WTC11 (cell line): Measurements from ENCODE around the gene UBE2G1. TPM values are rescaled to one million over a fixed set of nuclear protein-coding genes. Genes with fewer than 3 reads are reported as not detected.

Experiments used
- ATAC-seq: fragments of 200-7000 bp; cut with Tn5 transposase; 2 replicates; pipeline ENCODE4 v1.10.0; 2021; ENCODE audit warnings: mild to moderate bottlenecking, moderate library complexity
- CTCF ChIA-PET: fragments of 300-600 bp; sonication (Branson Sonifier 250); formaldehyde crosslinking; loops from one replicate; lab custom pipeline; 2021; ENCODE audit warnings: antibody characterized with exemption; lab: Charles Lee
- POLR2A ChIA-PET: fragments of 350-600 bp; sonication (Branson Sonifier 250); formaldehyde crosslinking; loops from one replicate; lab custom pipeline; 2021; ENCODE audit warnings: antibody characterized with exemption; lab: Charles Lee
- DNase-seq: peaks from one replicate; pipeline ENCODE4 v3.0.0; 2021; ENCODE audit warnings: low spot score
- H3K27ac Mint-ChIP-seq: 2 replicates; pipeline ENCODE4 v1.8.0; 2021; ENCODE audit warnings: mixed read lengths
- H3K27me3 Mint-ChIP-seq: 2 replicates; pipeline ENCODE4 v1.8.0; 2021; ENCODE audit warnings: low read depth, mild to moderate bottlenecking, moderate library complexity, mixed read lengths
- H3K36me3 Mint-ChIP-seq: 2 replicates; pipeline ENCODE4 v1.8.0; 2021; ENCODE audit warnings: mixed read lengths
- H3K4me1 Mint-ChIP-seq: 2 replicates; pipeline ENCODE4 v1.8.0; 2022; ENCODE audit warnings: mixed read lengths
- H3K4me3 Mint-ChIP-seq: 2 replicates; pipeline ENCODE4 v1.8.0; 2021; ENCODE audit warnings: mild to moderate bottlenecking, moderate library complexity, mixed read lengths
- H3K9me3 Mint-ChIP-seq: 2 replicates; pipeline ENCODE4 v1.8.0; 2021; ENCODE audit warnings: mixed read lengths
- ATF1 ChIP-seq: sonication (generic); formaldehyde crosslinking; IDR thresholded peaks from 2 replicates; pipeline ENCODE4 v1.8.1; 2023; ENCODE audit warnings: mild to moderate bottlenecking, moderate library complexity, missing genetic modification reagents
- FOXJ3 ChIP-seq: sonication (generic); formaldehyde crosslinking; IDR thresholded peaks from 2 replicates; pipeline ENCODE4 v1.9.0; 2021; ENCODE audit warnings: missing genetic modification reagents, mild to moderate bottlenecking, borderline replicate concordance
- FOXK1 ChIP-seq: sonication (generic); formaldehyde crosslinking; IDR thresholded peaks from 2 replicates; pipeline ENCODE4 v1.8.0; 2022; ENCODE audit warnings: mild to moderate bottlenecking, moderate library complexity, missing genetic modification reagents
- HMGA2 ChIP-seq: fragments of 250-450 bp; sonication (Bioruptor Pico); IDR thresholded peaks from 2 replicates; pipeline ENCODE4 v1.4.0; 2021; ENCODE audit warnings: mild to moderate bottlenecking, moderate library complexity
- IRF2 ChIP-seq: sonication (generic); formaldehyde crosslinking; IDR thresholded peaks from 2 replicates; pipeline ENCODE4 v1.8.0; 2022; ENCODE audit warnings: low read depth, missing genetic modification reagents, borderline replicate concordance
- KAT7 ChIP-seq: sonication (generic); formaldehyde crosslinking; IDR thresholded peaks from 2 replicates; pipeline ENCODE4 v1.8.1; 2023; ENCODE audit warnings: missing genetic modification reagents, mild to moderate bottlenecking, borderline replicate concordance
- NFYB ChIP-seq: sonication (generic); formaldehyde crosslinking; conservative IDR thresholded peaks from 2 replicates; pipeline ENCODE4 v1.8.0; 2022; ENCODE audit warnings: low read depth, missing genetic modification reagents
- RORB ChIP-seq: fragments of 250-450 bp; sonication (Bioruptor Pico); IDR thresholded peaks from 2 replicates; pipeline ENCODE4 v1.9.0; 2021; ENCODE audit warnings: mild to moderate bottlenecking
- SMAD4 ChIP-seq: sonication (generic); formaldehyde crosslinking; IDR thresholded peaks from 2 replicates; pipeline ENCODE4 v1.8.0; 2022; ENCODE audit warnings: mild to moderate bottlenecking, missing genetic modification reagents
- TP53 ChIP-seq: sonication (generic); formaldehyde crosslinking; IDR thresholded peaks from 2 replicates; pipeline ENCODE4 v1.8.1; 2023; ENCODE audit warnings: mild to moderate bottlenecking, missing genetic modification reagents
- ZBTB21 ChIP-seq: sonication (generic); formaldehyde crosslinking; IDR thresholded peaks from 2 replicates; pipeline ENCODE4 v1.8.1; 2023; ENCODE audit warnings: mild to moderate bottlenecking, missing genetic modification reagents, borderline replicate concordance
- ZNF121 ChIP-seq: sonication (generic); formaldehyde crosslinking; IDR thresholded peaks from 2 replicates; pipeline ENCODE4 v1.8.0; 2023; ENCODE audit warnings: missing genetic modification reagents
- ZNF138 ChIP-seq: sonication (generic); formaldehyde crosslinking; conservative IDR thresholded peaks from 2 replicates; pipeline ENCODE4 v1.8.1; 2022; ENCODE audit warnings: mild to moderate bottlenecking, moderate library complexity, missing genetic modification reagents
- ZNF423 ChIP-seq: fragments of 250-450 bp; sonication (Bioruptor Pico); IDR thresholded peaks from 2 replicates; pipeline ENCODE4 v2.1.2; 2022; ENCODE audit warnings: mild to moderate bottlenecking, moderate library complexity
- total RNA-seq: library from RNA; stranded (reverse); gene quantifications from 3 replicates; pipeline ENCODE4 v1.2.3, GENCODE V29; 2021
- TF ChIP-seq, protein P1 (sequence below): sonication (generic); formaldehyde crosslinking; IDR thresholded peaks from 2 replicates; pipeline ENCODE4 v1.8.0; 2023; ENCODE audit warnings: missing genetic modification reagents
- TF ChIP-seq, protein P2 (sequence below): fragments of 250-450 bp; sonication (Bioruptor Pico); IDR thresholded peaks from 2 replicates; pipeline ENCODE4 v1.9.0; 2021; ENCODE audit warnings: mild to moderate bottlenecking
- TF ChIP-seq, protein P3 (sequence below): sonication (generic); formaldehyde crosslinking; IDR thresholded peaks from 2 replicates; pipeline ENCODE4 v1.8.0; 2023; ENCODE audit warnings: missing genetic modification reagents, mild to moderate bottlenecking, borderline replicate concordance
- TF ChIP-seq, protein P4 (sequence below): sonication (generic); formaldehyde crosslinking; IDR thresholded peaks from 2 replicates; pipeline ENCODE4 v1.8.1; 2022; ENCODE audit warnings: missing genetic modification reagents, borderline replicate concordance
- TF ChIP-seq, protein P5 (sequence below): sonication (generic); formaldehyde crosslinking; IDR thresholded peaks from 2 replicates; pipeline ENCODE4 v1.8.0; 2022; ENCODE audit warnings: mild to moderate bottlenecking, missing genetic modification reagents
- TF ChIP-seq, protein P6 (sequence below): sonication (generic); formaldehyde crosslinking; IDR thresholded peaks from 2 replicates; pipeline ENCODE4 v1.8.1; 2022; ENCODE audit warnings: low read depth, missing genetic modification reagents, borderline replicate concordance
- TF ChIP-seq, protein P7 (sequence below): sonication (generic); formaldehyde crosslinking; IDR thresholded peaks from 2 replicates; pipeline ENCODE4 v1.8.0; 2022; ENCODE audit warnings: mild to moderate bottlenecking, missing genetic modification reagents

Gene UBE2G1
- total RNA-seq, 1 experiment from 2014 or later = 177 TPM

DNA sequence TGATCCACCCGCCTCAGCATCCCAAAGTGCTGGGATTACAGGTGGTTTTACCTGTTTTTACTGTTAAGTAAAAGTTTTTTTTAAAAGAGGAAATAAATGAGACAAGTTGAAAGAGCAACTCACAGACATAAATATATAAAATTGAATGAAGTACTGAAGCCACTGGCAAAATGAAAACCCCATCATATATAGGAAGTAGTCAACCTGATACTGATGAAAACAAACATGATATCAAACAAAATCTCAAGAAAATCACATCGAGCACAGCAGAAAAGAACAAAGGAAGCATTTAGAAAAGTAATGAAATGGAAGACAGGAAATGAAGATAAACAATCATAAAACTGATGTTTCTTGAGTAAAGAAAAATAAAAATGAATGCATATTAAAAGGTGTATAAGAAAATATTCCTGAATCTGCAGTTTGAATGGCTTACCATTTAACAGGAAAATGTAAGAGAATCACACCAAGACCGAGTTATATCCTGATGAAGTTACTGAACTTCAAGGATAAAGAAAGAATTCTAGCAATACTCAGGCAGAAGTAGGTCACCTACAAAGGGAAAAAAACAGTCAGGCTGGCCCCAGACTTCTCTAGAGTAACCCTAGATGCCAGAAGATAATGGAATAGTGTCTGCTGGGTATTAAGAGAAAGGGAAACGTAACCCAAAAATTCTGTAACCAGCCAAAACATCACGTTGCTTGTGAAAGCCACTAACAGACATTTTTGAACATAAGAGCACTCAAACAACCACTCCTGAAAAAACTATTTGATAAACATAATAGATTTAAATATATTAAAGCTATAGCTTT is 31.5 kb downstream of the UBE2G1 start:
- H3K9me3 Mint-ChIP-seq = no peaks in the 10 kb centered on the region
- H3K4me3 Mint-ChIP-seq = no peak overlapping the region
- H3K27ac Mint-ChIP-seq = no peak overlapping the region
- no peaks in the 10 kb centered on the region for H3K36me3 Mint-ChIP-seq
- ATAC-seq (no peak), DNase-seq (no peak)
- TF ChIP-seq, protein P1, sequence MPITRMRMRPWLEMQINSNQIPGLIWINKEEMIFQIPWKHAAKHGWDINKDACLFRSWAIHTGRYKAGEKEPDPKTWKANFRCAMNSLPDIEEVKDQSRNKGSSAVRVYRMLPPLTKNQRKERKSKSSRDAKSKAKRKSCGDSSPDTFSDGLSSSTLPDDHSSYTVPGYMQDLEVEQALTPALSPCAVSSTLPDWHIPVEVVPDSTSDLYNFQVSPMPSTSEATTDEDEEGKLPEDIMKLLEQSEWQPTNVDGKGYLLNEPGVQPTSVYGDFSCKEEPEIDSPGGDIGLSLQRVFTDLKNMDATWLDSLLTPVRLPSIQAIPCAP (CRISPR knock-in tag) = no peak
- no peak for TF ChIP-seq KAT7
- TF ChIP-seq, protein P2, sequence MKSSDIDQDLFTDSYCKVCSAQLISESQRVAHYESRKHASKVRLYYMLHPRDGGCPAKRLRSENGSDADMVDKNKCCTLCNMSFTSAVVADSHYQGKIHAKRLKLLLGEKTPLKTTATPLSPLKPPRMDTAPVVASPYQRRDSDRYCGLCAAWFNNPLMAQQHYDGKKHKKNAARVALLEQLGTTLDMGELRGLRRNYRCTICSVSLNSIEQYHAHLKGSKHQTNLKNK (CRISPR knock-in tag) = no peak
- TF ChIP-seq FOXK1 (CRISPR knock-in tag) = no peak
- TF ChIP-seq, protein P3, sequence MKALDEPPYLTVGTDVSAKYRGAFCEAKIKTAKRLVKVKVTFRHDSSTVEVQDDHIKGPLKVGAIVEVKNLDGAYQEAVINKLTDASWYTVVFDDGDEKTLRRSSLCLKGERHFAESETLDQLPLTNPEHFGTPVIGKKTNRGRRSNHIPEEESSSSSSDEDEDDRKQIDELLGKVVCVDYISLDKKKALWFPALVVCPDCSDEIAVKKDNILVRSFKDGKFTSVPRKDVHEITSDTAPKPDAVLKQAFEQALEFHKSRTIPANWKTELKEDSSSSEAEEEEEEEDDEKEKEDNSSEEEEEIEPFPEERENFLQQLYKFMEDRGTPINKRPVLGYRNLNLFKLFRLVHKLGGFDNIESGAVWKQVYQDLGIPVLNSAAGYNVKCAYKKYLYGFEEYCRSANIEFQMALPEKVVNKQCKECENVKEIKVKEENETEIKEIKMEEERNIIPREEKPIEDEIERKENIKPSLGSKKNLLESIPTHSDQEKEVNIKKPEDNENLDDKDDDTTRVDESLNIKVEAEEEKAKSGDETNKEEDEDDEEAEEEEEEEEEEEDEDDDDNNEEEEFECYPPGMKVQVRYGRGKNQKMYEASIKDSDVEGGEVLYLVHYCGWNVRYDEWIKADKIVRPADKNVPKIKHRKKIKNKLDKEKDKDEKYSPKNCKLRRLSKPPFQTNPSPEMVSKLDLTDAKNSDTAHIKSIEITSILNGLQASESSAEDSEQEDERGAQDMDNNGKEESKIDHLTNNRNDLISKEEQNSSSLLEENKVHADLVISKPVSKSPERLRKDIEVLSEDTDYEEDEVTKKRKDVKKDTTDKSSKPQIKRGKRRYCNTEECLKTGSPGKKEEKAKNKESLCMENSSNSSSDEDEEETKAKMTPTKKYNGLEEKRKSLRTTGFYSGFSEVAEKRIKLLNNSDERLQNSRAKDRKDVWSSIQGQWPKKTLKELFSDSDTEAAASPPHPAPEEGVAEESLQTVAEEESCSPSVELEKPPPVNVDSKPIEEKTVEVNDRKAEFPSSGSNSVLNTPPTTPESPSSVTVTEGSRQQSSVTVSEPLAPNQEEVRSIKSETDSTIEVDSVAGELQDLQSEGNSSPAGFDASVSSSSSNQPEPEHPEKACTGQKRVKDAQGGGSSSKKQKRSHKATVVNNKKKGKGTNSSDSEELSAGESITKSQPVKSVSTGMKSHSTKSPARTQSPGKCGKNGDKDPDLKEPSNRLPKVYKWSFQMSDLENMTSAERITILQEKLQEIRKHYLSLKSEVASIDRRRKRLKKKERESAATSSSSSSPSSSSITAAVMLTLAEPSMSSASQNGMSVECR = no peak
- TF ChIP-seq, protein P4, sequence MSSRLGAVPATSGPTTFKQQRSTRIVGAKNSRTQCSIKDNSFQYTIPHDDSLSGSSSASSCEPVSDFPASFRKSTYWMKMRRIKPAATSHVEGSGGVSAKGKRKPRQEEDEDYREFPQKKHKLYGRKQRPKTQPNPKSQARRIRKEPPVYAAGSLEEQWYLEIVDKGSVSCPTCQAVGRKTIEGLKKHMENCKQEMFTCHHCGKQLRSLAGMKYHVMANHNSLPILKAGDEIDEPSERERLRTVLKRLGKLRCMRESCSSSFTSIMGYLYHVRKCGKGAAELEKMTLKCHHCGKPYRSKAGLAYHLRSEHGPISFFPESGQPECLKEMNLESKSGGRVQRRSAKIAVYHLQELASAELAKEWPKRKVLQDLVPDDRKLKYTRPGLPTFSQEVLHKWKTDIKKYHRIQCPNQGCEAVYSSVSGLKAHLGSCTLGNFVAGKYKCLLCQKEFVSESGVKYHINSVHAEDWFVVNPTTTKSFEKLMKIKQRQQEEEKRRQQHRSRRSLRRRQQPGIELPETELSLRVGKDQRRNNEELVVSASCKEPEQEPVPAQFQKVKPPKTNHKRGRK (CRISPR knock-in tag) = no peak
- TF ChIP-seq IRF2 (CRISPR knock-in tag) = no peak
- no peak for TF ChIP-seq TP53 (CRISPR knock-in tag)
- TF ChIP-seq, protein P5, sequence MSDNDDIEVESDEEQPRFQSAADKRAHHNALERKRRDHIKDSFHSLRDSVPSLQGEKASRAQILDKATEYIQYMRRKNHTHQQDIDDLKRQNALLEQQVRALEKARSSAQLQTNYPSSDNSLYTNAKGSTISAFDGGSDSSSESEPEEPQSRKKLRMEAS (CRISPR knock-in tag) = no peak
- TF ChIP-seq HMGA2 (CRISPR knock-in tag) = no peak
- ChIA-PET POLR2A (no interaction called here), CTCF (no interaction called here)
- peaks cover 50% of the 10 kb centered on the region for H3K4me1 Mint-ChIP-seq
- H3K27me3 Mint-ChIP-seq = no peaks in the 10 kb centered on the region; the same call in 1 of the 2 replicates

DNA sequence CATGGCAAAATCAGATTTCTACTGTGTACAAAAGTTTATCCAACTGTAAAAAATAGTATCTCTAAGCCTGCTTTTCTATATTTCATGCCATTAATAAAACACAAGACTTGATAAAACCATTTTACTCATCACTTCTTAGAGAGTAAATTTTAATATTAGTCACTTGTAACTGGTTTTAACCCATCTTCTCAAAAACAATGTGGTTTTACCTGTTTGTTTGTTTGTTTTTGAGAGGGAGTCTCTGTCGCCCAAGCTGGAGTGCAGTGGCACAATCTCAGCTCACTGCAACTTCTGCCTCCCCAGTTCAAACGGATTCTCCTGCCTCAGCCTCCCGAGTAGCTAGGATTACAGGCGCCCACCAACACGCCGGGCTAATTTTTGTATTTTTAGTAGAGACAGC is 32.1 kb downstream of the UBE2G1 start:
- TF ChIP-seq ZNF121 (CRISPR knock-in tag) (no peak), FOXJ3 (CRISPR knock-in tag) (no peak), ZNF138 (CRISPR knock-in tag) (no peak), SMAD4 (CRISPR knock-in tag) (no peak), NFYB (CRISPR knock-in tag) (no peak), ZNF423 (no peak), ZBTB21 (CRISPR knock-in tag) (no peak), ATF1 (CRISPR knock-in tag) (no peak), HMGA2 (CRISPR knock-in tag) (no peak), RORB (no peak)
- TF ChIP-seq, protein P6, sequence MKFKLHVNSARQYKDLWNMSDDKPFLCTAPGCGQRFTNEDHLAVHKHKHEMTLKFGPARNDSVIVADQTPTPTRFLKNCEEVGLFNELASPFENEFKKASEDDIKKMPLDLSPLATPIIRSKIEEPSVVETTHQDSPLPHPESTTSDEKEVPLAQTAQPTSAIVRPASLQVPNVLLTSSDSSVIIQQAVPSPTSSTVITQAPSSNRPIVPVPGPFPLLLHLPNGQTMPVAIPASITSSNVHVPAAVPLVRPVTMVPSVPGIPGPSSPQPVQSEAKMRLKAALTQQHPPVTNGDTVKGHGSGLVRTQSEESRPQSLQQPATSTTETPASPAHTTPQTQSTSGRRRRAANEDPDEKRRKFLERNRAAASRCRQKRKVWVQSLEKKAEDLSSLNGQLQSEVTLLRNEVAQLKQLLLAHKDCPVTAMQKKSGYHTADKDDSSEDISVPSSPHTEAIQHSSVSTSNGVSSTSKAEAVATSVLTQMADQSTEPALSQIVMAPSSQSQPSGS = no peak
- TF ChIP-seq, protein P7, sequence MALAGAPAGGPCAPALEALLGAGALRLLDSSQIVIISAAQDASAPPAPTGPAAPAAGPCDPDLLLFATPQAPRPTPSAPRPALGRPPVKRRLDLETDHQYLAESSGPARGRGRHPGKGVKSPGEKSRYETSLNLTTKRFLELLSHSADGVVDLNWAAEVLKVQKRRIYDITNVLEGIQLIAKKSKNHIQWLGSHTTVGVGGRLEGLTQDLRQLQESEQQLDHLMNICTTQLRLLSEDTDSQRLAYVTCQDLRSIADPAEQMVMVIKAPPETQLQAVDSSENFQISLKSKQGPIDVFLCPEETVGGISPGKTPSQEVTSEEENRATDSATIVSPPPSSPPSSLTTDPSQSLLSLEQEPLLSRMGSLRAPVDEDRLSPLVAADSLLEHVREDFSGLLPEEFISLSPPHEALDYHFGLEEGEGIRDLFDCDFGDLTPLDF (CRISPR knock-in tag) = no peak
- DNase-seq (no peak), ATAC-seq (no peak)
- Mint-ChIP-seq H3K36me3 (0 out of 2 replicates have a peak, but pooled peaks cover 2% of the 10 kb centered on the region), H3K4me3 (no peak overlapping the region), H3K9me3 (no peaks in the 10 kb centered on the region), H3K27ac (no peak overlapping the region), H3K27me3 (no peaks in the 10 kb centered on the region), H3K4me1 (peaks cover 52% of the 10 kb centered on the region)
- CTCF ChIA-PET = no interaction called here
- POLR2A ChIA-PET = no interaction called here
